ENCODE results near the gene COL19A1. TPM values are rescaled to one million over a fixed set of nuclear protein-coding genes. Genes with fewer than 3 reads are reported as not detected.

COL19A1 gene
- total RNA-seq, 2 experiments from 2014 or later = 0.03 TPM; not detected in 1

- Histone ChIP-seq H3K9me2 (ENCODE audit: insufficient read depth, low read length) (no peaks in the 10 kb centered on the region), H3K36me3 (ENCODE audit: insufficient read depth, low read length) (no peaks in the 10 kb centered on the region), H2AFZ (ENCODE audit: low read length) (no peak overlapping the region), H3K4me3 (ENCODE audit: low read depth, low read length, poor library complexity, severe bottlenecking) (no peak overlapping the region), H3K4me1 (ENCODE audit: insufficient read depth, low read length, poor library complexity, severe bottlenecking) (no peaks in the 10 kb centered on the region), H4K20me1 (ENCODE audit: insufficient read depth, low read length) (no peaks in the 10 kb centered on the region), H3K4me2 (ENCODE audit: low read length) (no peak overlapping the region), H3K79me2 (ENCODE audit: insufficient read depth, low read depth, low read length) (no peaks in the 10 kb centered on the region), H3K27ac (ENCODE audit: low read depth, low read length, poor library complexity, severe bottlenecking) (no peak overlapping the region), H3K9me3 (ENCODE audit: low read length) (no peaks in the 10 kb centered on the region)
- BruUV-seq (replicated peaks) = no TSS peak
- no peak for DNase-seq (ENCODE audit: low spot score)
- intact Hi-C loops (cut with micrococcal nuclease; ENCODE audit: unreplicated experiment) = no loop called here
- CTCF ChIA-PET (ENCODE audit: unreplicated experiment) = no interaction called here
- TF ChIP-seq EZH2phosphoT487 (IDR thresholded peaks at IDR 0.05; ENCODE audit: borderline replicate concordance, low read depth, low read length) (no peak), CTCF (conservative IDR thresholded peaks at IDR 0.05; ENCODE audit: low read length) (no peak)
- POLR2A ChIA-PET = no interaction called here
These were observed 328.1 kb downstream of the COL19A1 start for GRCh38 chr6:70194421-70194820.

- BruUV-seq (replicated peaks) = no TSS peak
- no peaks in the 10 kb centered on the region for H4K20me1 ChIP-seq (ENCODE audit: insufficient read depth, low read length)
- no peaks in the 10 kb centered on the region for H3K36me3 ChIP-seq (ENCODE audit: insufficient read depth, low read length)
- no peak overlapping the region for H3K27ac ChIP-seq (ENCODE audit: low read depth, low read length, poor library complexity, severe bottlenecking)
- H3K4me3 ChIP-seq (ENCODE audit: low read depth, low read length, poor library complexity, severe bottlenecking) = no peak overlapping the region
- intact Hi-C loops (cut with micrococcal nuclease; ENCODE audit: unreplicated experiment) = no loop called here
- ChIA-PET CTCF (ENCODE audit: unreplicated experiment) (no interaction called here), POLR2A (no interaction called here)
- no peaks in the 10 kb centered on the region for H3K9me3 ChIP-seq (ENCODE audit: low read length)
- H3K4me1 ChIP-seq (ENCODE audit: insufficient read depth, low read length, poor library complexity, severe bottlenecking) = no peaks in the 10 kb centered on the region
- H3K4me2 ChIP-seq (ENCODE audit: low read length) = no peak overlapping the region
- TF ChIP-seq EZH2phosphoT487 (IDR thresholded peaks at IDR 0.05; ENCODE audit: borderline replicate concordance, low read depth, low read length) (no peak), CTCF (conservative IDR thresholded peaks at IDR 0.05; ENCODE audit: low read length) (no peak)
- DNase-seq (ENCODE audit: low spot score) = no peak
- no peaks in the 10 kb centered on the region for H3K9me2 ChIP-seq (ENCODE audit: insufficient read depth, low read length)
- no peak overlapping the region for H2AFZ ChIP-seq (ENCODE audit: low read length)
- no peaks in the 10 kb centered on the region for H3K79me2 ChIP-seq (ENCODE audit: insufficient read depth, low read depth, low read length)
These were observed 330.2 kb downstream of the COL19A1 start for GRCh38 chr6:70196531-70196930.

- POLR2A ChIA-PET = no interaction called here
- TF ChIP-seq CTCF (conservative IDR thresholded peaks at IDR 0.05; ENCODE audit: low read length) (no peak), EZH2phosphoT487 (IDR thresholded peaks at IDR 0.05; ENCODE audit: borderline replicate concordance, low read depth, low read length) (no peak)
- H3K4me2 ChIP-seq (ENCODE audit: low read length) = no peak overlapping the region
These were observed 332.4 kb downstream of the COL19A1 start for GRCh38 chr6:70198785-70199184.

More at GRCh38 chr6:70198785-70199184, 332.4 kb downstream of the COL19A1 start:
- no peaks in the 10 kb centered on the region for H3K9me2 ChIP-seq (ENCODE audit: insufficient read depth, low read length)
- no peaks in the 10 kb centered on the region for H3K4me1 ChIP-seq (ENCODE audit: insufficient read depth, low read length, poor library complexity, severe bottlenecking)
- no peak overlapping the region for H3K4me3 ChIP-seq (ENCODE audit: low read depth, low read length, poor library complexity, severe bottlenecking)
- no peak overlapping the region for H2AFZ ChIP-seq (ENCODE audit: low read length)
- no peak for DNase-seq (ENCODE audit: low spot score)
- no peaks in the 10 kb centered on the region for H4K20me1 ChIP-seq (ENCODE audit: insufficient read depth, low read length)
- no peak overlapping the region for H3K27ac ChIP-seq (ENCODE audit: low read depth, low read length, poor library complexity, severe bottlenecking)
- BruUV-seq (replicated peaks) = no TSS peak
- CTCF ChIA-PET (ENCODE audit: unreplicated experiment) = no interaction called here
- H3K36me3 ChIP-seq (ENCODE audit: insufficient read depth, low read length) = no peaks in the 10 kb centered on the region
- H3K9me3 ChIP-seq (ENCODE audit: low read length) = no peaks in the 10 kb centered on the region
- no peaks in the 10 kb centered on the region for H3K79me2 ChIP-seq (ENCODE audit: insufficient read depth, low read depth, low read length)
- intact Hi-C loops (cut with micrococcal nuclease; ENCODE audit: unreplicated experiment) = no loop called here
